Measurements from ENCODE around the gene PABPN1.

- TF ChIP-seq ZNF70 (CRISPR knock-in tag; IDR thresholded peaks at IDR 0.05): no peak
- TF ChIP-seq ZNF8 (CRISPR knock-in tag; IDR thresholded peaks at IDR 0.05): no peak
- TF ChIP-seq ZFP30 (CRISPR knock-in tag; IDR thresholded peaks at IDR 0.05): no peak
- TF ChIP-seq POU6F1 (CRISPR knock-in tag; IDR thresholded peaks at IDR 0.05; ENCODE audit: borderline replicate concordance, low read depth): no peak
- no peak for TF ChIP-seq TCF4 (CRISPR knock-in tag; IDR thresholded peaks at IDR 0.05; ENCODE audit: borderline replicate concordance)
- TF ChIP-seq ZFP3 (CRISPR knock-in tag; IDR thresholded peaks at IDR 0.05): no peak
- TF ChIP-seq PATZ1 (CRISPR knock-in tag; IDR thresholded peaks at IDR 0.05; ENCODE audit: borderline replicate concordance): no peak
- TF ChIP-seq BACH2 (CRISPR knock-in tag; IDR thresholded peaks at IDR 0.05; ENCODE audit: borderline replicate concordance): no peak
Observed at GRCh38 chr14:23373041-23373440, 51.8 kb downstream of the PABPN1 start.
